ENCODE measurements around the gene SVIL.

SVIL gene

GRCh38 chr10:29634764-29635625 is at the start of gene SVIL:
SVIL (minus strand) TSS chr10:29634971; CDS start chr10:29555058, 79,913 bp downstream.
- DNase-seq (ENCODE audit: low read depth, low spot score): peak; percentile 83

- DNase-seq (ENCODE audit: low read depth, low spot score): no peak
Measured at GRCh38 chr10:29681676-29682448, 47.1 kb upstream of the SVIL start.

- DNase-seq (ENCODE audit: low read depth, low spot score): no peak
Measured at GRCh38 chr10:29680091-29680490, 45.3 kb upstream of the SVIL start.

- DNase-seq (ENCODE audit: low read depth, low spot score): no peak
Measured at GRCh38 chr10:29676732-29677131, 42.0 kb upstream of the SVIL start.

GRCh38 chr10:29675984-29676383 is 41.2 kb upstream of the SVIL start:
- no peak for DNase-seq (ENCODE audit: low read depth, low spot score)

- DNase-seq (ENCODE audit: low read depth, low spot score): no peak
Measured at GRCh38 chr10:29671968-29672367, 37.2 kb upstream of the SVIL start.

GRCh38 chr10:29671228-29671780 is 36.5 kb upstream of the SVIL start:
- no peak for DNase-seq (ENCODE audit: low read depth, low spot score)

- no peak for DNase-seq (ENCODE audit: low read depth, low spot score)
Measured at GRCh38 chr10:29670761-29671160, 36.0 kb upstream of the SVIL start.

GRCh38 chr10:29669149-29669548 is 34.4 kb upstream of the SVIL start:
- no peak for DNase-seq (ENCODE audit: low read depth, low spot score)

- no peak for DNase-seq (ENCODE audit: low read depth, low spot score)
Measured at GRCh38 chr10:29668628-29669027, 33.9 kb upstream of the SVIL start.

GRCh38 chr10:29667191-29667590 is 32.4 kb upstream of the SVIL start:
- DNase-seq (ENCODE audit: low read depth, low spot score): no peak

- DNase-seq (ENCODE audit: low read depth, low spot score): no peak
Measured at GRCh38 chr10:29666201-29666600, 31.4 kb upstream of the SVIL start.

- no peak for DNase-seq (ENCODE audit: low read depth, low spot score)
Measured at GRCh38 chr10:29663718-29664117, 28.9 kb upstream of the SVIL start.

- peak; percentile 56 for DNase-seq (ENCODE audit: low read depth, low spot score)
Measured at GRCh38 chr10:29658984-29659965, 24.5 kb upstream of the SVIL start.

- DNase-seq (ENCODE audit: low read depth, low spot score): no peak
Measured at GRCh38 chr10:29657719-29658274, 23.0 kb upstream of the SVIL start.

- no peak for DNase-seq (ENCODE audit: low read depth, low spot score)
Measured at GRCh38 chr10:29656451-29656992, 21.8 kb upstream of the SVIL start.

- no peak for DNase-seq (ENCODE audit: low read depth, low spot score)
Measured at GRCh38 chr10:29652192-29652591, 17.4 kb upstream of the SVIL start.

GRCh38 chr10:29651767-29652166 is 17.0 kb upstream of the SVIL start:
- no peak for DNase-seq (ENCODE audit: low read depth, low spot score)

GRCh38 chr10:29650552-29650944 is 15.8 kb upstream of the SVIL start:
- no peak for DNase-seq (ENCODE audit: low read depth, low spot score)
